ENCODE data around the gene BBS5.
"Not testable (repeated sequence)": the region's sequence is repeated elsewhere in the genome, so short reads cannot be mapped to it uniquely, and the experiment has no call there.

Gene BBS5

DNA sequence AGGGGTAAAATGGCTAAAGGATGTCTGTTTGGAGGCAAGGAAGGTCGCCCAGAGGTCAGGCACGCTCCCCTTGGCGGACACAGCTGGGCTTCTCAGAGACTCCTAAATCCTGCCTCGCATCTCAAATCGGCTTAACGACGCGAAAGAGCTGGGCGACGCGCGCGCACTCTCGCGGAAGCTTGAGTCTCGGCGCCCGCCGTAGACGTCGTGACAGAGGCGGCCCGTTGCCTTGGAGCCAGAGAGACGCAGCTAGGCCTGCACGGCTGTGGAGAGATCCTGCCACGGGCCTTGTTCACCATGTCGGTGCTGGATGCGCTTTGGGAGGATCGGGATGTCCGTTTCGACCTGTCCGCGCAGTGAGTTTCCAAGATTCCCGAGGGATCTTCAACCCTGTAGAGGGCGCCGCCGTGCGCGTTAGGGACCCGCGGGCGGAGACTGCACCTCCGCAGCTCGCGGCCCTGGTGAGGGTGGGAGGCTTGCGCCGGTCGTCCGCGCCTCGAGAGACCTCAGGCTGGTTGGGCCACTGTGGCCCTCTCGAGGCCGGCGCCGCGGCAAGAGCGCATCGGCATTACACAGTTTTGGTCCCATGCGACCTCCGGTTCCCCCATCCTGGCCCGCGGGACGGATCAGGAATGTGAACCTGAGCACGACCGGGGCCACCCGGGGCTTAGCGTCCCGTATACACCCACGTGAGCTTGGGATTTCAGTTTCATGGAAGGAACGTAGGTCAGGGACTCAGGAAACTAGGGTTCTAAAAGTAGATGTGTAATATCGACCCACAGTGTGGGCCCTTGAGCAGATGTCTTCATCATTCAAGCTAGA lies at the start of gene BBS5:
BBS5 (plus strand) TSS at position 238 of the 822 bp plus-strand sequence; CDS start at position 298, 60 bp downstream.
- peak; percentile 71 for DNase-seq

DNA sequence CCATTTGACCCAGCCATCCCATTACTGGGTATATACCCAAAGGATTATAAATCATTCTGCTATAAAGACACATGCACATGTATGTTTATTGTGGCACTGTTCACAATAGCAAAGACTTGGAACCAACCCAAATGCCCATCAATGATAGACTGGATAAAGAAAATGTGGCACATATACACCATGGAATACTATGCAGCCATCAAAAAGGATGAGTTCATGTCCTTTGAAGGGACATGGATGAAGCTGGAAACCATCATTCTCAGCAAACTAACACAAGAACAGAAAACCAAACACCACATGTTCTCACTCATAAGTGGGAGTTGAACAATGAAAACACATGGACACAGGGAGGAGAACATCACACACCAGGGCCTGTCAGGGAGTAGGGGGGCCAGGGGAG lies 47.5 kb upstream of the BBS5 start:
- not testable (repeated sequence) for DNase-seq

DNA sequence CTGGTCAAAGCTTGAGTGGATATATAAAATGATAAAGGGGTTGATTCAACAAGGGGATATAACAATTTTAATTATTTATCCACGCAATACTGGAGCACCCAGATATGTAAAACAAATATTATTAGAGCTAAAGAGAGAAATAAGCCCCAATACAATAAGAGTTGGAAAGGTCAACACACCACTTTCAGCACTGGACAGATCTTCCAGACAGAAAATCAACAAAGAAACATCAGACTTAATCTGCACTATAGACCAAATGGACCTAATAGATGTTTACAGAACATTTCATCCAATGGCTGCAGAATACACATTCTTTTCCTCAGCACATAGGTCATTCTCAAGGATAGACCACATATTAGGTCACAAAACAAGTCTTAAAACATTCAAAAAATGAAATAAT lies 45.1 kb upstream of the BBS5 start:
- not testable (repeated sequence) for DNase-seq

GRCh38 chr2:169438466-169439072 lies 40.7 kb upstream of the BBS5 start:
- DNase-seq, result no peak

DNA sequence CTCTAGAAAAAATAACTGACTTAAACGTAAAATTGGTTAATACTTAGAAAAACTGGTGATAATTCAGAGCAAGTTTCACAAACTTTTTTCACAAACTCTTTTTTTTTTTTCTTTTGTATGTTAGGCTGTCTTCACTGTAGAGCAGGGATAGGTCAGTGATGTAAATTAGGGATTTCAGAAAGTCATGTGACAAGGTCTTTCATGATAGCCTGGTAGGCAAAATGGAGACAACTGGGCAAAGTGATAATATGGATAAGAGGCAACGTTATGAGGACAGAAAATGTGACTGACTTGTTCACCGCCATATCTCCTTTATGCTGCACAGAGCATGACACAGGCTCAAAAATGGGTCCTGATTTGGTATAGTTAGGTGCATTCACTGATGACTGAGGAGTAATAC lies 39.4 kb upstream of the BBS5 start:
- no peak for DNase-seq

- no peak for DNase-seq
Observed at GRCh38 chr2:169446452-169446851, 32.8 kb upstream of the BBS5 start.

- DNase-seq, result no peak
Observed at GRCh38 chr2:169448316-169448715, 31.0 kb upstream of the BBS5 start.

DNA sequence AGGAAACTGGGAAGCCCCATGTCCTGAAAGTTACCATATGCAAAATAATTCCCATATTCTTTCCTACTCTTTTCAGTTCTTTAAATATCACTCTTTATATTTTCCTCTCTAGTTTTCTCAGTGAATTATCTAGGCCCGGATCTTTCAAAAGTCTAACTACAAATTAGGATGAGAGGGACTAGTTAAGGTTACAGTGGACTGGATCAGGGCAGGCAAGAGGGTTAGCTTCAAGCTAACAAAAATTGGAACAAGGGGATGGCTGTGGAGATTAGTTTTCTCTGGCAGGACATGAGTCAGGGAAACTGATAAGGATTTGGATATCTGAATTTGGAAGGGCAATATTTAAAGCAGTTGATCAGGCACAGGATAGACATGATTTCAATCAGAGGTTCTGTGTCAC lies 30.4 kb upstream of the BBS5 start:
- no peak for DNase-seq

GRCh38 chr2:169452080-169452479 lies 27.2 kb upstream of the BBS5 start:
- no peak for DNase-seq

- not testable (repeated sequence) for DNase-seq
Observed at GRCh38 chr2:169453044-169453443, 26.2 kb upstream of the BBS5 start.

GRCh38 chr2:169461143-169461542 lies 18.2 kb upstream of the BBS5 start:
- no peak for DNase-seq

GRCh38 chr2:169462896-169463695 lies 16.2 kb upstream of the BBS5 start:
- no peak for DNase-seq

- DNase-seq, result no peak
Observed at GRCh38 chr2:169464466-169464865, 14.8 kb upstream of the BBS5 start.

- no peak for DNase-seq
Observed at GRCh38 chr2:169464882-169465281, 14.4 kb upstream of the BBS5 start.

DNA sequence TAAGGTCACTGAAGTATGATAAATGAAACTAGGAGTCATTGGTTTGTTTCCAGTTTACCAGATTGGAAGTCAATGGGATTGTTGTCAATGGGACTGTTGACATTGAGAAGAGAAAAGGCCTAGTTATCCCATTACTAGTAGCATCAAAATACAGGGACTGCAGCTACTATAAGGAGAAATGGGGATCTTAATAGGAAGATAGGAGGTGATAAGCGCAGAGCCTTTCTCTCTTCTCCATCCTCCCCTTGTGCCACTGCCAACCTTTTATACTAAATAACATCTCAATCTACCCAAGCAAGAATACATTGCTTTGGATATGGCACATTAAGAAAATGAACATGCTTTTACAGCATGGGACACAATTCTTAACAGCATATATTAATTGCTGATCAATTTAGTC lies 10.5 kb upstream of the BBS5 start:
- no peak for DNase-seq

GRCh38 chr2:169469952-169470572 lies 9.2 kb upstream of the BBS5 start:
- DNase-seq, result no peak

DNA sequence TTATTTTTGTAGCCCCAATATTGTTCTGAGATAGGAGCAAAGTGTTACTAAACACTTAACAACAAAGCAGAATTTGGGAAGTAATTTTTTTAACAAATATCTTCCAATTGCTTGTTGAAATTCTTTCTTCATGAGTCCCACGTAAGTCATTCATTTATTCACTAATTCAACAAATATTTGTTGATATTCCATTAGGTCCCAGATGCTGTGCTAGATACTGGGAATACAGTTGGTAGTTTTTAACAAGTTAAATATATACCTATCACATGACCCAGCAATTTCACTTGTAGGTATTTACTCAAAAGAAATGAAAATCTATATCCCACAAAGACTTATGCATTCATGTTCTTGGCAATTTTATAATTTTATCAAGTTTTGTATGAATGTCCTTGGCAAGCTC lies 7.0 kb upstream of the BBS5 start:
- DNase-seq, result no peak

- DNase-seq, result no peak
Observed at GRCh38 chr2:169476459-169476858, 2.8 kb upstream of the BBS5 start.

- DNase-seq, result no peak
Observed at GRCh38 chr2:169478339-169478738, 955 bp upstream of the BBS5 start.

DNA sequence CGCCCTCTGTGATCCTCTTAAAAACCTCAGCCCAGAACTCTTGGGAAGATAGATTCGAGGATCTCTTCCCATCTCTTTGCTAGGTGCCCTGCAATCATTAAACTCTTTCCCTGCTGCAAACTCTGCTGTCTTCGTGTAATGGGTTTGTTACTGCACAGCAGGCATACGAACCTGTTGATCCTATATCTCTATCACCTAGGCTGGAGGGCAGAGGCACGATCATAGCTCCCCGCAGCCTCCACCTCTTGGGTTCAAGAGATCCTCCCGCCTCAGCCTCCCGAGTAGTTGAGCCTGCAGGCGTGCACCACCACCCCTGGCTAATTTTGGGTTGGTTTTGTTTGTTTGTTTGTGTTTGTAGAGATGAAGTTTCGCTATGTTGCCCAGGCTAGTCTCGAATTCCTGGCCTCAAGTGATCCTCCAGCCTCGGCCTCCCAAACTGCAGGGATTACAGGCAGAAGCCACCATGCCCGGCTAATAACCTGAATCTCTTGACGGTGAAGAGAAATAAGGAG lies 493 bp upstream of the BBS5 start:
- no peak for DNase-seq

DNA sequence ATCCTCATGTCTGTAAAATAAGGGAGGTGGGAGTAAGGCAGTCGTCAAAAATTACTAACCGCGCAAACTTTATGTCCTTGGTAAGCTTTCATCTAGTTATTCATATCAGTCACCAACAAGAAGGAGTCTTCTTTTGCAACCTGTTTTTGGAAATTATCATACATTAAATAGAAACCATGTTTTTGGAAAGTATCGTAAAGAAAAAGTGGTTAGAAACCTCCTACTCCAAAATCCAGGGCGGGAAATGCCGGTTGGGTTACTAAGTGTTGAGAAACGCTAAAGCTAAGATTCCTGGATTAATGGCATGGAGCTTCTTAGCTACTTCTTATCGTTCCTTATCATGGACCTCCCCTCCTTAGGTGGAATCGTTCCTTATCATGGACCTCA lies 778 bp downstream of the BBS5 start:
- DNase-seq, result no peak

GRCh38 chr2:169485650-169486138 lies 6.4 kb downstream of the BBS5 start:
- no peak for DNase-seq

DNA sequence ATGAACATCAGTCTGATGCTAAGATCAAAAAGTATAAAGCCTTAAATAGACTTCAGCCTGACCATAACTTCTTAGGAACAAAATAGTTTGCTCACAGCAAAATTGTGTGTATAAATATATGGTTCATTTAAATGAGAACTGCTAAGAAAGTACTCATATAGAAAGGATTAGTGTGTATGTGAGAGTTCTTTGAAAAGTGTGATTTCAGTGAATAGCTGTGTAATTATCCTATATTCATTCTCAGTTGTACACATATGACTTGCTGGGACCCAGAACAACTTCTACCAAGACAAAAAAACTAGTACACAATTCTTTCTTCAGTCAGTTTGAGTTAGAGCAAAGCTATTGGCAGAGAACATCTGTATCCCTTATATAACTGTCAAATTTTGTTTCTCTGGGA lies 7.2 kb downstream of the BBS5 start:
- no peak for DNase-seq
